HL-60/S4 (cell line): ENCODE measurements around the gene TOB2.
"Not testable (repeated sequence)": the region's sequence is repeated elsewhere in the genome, so short reads cannot be mapped to it uniquely, and the experiment has no call there.

Source experiments
- in situ Hi-C: fragments of 300-500 bp; cut with MboI; formaldehyde crosslinking; loops from 2 replicates; pipeline ENCODE4 v1.14.3; 2022; ENCODE audit warnings: low sequenced_read_pairs

TOB2 gene

DNA sequence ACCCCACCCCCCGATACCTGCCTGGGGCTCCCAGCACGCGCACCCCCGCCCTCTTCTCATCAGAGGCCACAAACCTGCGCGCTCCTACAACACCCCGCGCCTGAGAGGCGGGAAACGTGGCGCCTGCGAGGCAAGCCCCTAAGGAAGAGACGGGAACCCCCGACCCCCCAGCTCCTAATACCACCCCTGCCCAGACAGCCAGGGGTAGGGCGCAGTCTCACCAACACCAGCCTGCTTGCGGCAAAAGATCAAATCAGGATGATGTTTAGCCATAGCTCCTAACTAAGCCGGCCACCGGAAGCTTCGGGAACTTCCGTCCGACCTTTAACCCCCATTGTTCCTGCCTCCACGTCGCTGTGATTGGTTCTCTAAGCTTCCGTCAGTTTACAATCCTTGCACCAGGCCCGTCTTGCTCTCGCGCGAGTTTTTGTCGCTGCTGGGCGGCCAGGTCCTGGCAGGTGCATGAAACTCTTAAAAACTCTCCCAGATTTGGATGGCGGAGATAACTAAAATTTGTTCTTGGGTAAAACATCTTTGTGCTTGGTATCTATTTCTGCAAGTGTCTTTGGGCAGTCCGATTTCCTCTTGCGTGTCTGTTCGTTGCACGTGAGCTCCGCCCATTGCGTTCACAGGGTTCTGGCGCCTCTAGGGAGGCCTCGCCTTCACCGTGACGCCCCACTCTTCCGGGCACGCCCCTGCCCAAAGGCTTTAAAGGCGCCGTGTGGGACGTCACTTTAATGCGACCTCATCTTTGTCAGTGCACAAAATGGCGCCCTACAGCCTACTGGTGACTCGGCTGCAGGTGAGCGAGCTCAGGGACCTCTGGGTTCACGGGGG is 22.0 kb upstream of the TOB2 start, which contains the start of the genes ACO2 and PHF5A:
TSS of gene ACO2 (plus strand) at position 737 of the 837 bp plus-strand sequence. CDS start at position 767, 30 bp downstream.
TSS of gene PHF5A (minus strand) at position 312 of the 837 bp plus-strand sequence. CDS start at position 273, 39 bp downstream.
- in situ Hi-C loops, result no loop called here

DNA sequence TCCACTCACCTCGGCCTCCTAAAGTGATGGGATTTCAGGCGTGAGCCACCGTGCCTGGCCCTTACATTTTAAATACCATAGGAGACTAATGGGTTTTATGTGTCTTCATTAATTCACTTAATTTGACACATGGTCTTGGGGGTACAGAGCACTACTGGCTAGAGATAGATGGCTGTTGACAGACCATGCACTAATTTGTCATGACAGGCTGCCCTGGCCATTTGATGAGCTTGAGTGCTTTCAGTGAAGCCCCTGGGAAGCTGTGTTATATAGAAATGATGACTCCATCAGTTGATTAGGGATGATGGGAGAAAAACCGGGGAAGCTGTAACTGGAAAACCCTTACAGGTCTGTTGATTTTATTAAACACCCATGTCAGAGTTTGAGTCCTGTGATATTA is 15.3 kb upstream of the TOB2 start:
- in situ Hi-C loops, result no loop called here

DNA sequence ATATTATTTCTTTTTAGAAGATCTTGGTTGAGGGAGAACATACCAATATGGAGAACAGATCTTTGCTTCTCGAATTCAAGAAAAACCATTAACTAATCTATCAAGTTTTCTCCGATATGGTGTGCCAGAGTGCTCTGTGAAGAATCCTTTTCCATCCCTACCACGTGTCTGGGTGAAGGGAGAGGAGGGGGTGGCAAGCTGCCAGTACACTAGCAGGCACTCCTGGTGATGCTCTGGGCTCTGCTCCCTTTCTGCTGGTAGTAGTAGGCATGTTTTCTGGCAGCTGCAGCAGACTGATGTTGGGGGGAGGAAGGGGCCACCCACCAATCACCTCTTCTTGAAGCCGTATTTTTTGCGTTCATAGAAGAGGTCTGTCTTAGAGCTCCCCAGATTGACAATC is 13.5 kb upstream of the TOB2 start:
- in situ Hi-C loops, result not testable (repeated sequence)

DNA sequence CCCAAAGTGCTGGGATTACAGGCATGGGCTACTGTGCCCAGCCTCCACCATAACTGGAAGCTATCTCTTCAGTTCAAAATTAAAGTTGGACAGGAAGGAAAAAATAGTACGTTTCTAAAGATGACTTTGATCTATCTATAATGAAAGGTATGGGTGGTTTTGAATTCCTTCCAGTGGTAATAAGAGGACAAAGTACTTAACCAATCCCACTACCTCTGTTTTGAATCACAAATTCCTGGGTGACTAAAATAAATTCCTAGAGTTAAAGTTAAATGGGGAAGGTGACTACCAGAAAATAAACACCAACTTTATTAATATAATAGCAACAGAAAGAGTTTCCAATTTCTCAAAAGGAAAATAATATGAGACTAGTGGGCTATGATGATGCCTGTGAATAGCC is 12.8 kb upstream of the TOB2 start:
- in situ Hi-C loops, result no loop called here

DNA sequence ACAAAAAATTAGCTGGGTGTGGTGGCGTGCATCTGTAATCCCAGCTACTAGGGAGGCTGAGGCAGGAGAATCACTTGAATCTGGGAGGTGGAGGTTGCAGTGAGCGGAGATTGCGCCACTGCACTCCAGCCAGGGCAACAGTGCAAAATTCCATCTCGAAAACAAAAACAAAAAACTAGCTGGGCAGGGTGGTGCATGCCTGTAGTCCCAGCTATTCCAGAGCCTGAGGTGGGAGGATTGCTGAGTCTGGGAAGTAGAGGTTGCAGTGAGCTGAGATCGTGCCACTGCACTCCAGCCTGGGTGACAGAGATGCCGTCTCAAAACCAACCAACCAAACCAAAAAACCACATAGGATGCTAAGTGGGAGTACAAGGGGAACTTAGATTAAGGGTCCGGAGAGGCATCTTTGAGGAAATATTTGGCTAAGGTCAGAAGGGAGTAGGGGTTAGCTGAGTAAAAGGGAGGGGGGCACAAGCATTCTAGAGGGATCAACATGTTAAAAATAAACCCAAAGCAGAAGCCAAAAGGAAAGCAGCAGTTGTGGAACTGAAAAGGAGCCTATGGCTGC is 11.6 kb upstream of the TOB2 start:
- in situ Hi-C loops, result no loop called here

DNA sequence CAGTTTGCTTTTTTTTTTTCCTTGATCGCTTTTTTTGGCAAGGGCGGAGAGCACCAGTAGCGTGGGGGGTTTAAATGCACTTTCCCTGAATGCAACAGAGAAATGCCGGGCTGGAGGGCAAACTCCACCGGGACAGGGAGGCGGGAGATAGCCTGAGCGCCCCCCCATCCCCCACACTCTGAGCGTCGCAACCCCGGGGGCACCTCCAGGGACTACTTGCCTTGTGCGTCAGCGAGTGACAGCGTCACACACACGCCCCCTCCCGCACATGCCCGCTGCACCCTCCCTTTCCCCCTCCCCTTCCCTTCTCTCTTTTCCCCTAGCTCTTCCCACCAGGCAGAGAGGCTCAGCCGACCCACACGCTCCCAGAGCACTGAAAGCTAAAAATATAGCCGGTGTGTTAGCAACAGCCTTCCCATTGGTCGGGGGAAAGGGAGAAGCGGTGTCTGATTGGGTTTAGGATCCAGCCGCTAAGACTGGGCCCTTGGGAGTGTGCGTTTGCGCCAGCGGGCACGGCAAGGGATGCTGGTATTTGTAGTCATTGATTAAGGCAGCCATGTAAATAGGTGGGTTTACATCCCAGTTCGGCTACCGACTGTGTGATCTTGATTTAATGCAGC is 1.7 kb upstream of the TOB2 start:
- in situ Hi-C loops, result no loop called here

DNA sequence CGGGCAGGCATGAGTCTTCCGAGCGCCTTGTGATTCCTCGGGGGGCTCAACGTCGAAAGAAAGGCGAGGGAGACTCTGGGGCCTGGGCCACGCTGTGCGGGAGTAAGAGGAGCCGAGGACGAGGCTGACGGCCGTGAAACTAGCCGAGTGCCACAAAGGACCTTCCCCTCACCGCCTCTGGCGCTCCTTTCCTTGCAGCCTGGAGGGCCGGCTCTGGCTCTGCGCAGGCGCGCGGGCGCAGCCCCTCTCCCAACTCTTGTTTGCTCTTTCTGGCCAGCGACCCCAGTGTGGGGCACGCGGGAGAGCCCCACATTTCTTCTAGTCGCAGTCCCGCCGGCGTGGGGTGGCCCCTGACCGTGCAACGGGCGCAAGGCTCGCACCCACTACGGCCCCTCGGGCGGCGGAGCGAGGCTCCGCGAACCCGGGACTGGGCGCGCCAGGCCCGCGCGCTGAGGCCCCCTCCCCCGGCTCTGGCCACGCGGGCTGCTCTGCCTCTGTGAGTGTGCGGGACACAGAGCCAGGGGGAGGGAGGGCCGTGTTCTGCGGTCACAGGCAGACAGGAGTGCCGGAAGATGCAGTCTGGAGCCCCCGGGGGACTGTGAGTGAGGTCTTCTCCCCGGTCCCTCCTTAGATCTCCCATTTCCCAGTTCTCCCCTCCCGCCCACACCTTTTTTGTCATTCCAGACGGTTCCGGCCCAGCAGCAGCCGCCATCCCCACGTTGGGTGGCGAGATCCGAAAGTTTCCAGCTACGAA is 1.0 kb upstream of the TOB2 start:
- in situ Hi-C loops, result no loop called here

DNA sequence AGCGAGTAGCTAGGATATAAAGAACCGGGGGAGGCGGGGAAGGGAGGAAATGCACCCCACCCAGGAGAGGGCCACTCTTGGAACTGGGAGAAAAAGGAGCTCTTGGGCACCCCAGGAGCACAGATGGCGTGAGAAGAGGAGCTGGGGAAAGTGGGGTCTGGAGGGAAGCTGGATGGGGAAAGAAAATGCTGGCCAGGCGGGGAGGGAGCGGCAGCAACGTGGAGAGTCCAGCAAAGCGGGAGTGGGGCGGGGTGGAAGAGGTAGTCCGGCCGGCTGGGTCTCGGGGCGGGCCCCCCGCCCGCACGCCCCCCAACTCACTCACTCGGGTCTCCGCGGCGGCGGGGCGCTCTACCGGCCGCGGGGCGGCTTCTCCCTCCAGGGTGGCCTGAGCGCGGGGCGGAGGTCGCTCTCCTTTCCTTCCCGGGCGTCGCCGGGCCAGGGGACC is 522 bp downstream of the TOB2 start:
- in situ Hi-C loops, result no loop called here

DNA sequence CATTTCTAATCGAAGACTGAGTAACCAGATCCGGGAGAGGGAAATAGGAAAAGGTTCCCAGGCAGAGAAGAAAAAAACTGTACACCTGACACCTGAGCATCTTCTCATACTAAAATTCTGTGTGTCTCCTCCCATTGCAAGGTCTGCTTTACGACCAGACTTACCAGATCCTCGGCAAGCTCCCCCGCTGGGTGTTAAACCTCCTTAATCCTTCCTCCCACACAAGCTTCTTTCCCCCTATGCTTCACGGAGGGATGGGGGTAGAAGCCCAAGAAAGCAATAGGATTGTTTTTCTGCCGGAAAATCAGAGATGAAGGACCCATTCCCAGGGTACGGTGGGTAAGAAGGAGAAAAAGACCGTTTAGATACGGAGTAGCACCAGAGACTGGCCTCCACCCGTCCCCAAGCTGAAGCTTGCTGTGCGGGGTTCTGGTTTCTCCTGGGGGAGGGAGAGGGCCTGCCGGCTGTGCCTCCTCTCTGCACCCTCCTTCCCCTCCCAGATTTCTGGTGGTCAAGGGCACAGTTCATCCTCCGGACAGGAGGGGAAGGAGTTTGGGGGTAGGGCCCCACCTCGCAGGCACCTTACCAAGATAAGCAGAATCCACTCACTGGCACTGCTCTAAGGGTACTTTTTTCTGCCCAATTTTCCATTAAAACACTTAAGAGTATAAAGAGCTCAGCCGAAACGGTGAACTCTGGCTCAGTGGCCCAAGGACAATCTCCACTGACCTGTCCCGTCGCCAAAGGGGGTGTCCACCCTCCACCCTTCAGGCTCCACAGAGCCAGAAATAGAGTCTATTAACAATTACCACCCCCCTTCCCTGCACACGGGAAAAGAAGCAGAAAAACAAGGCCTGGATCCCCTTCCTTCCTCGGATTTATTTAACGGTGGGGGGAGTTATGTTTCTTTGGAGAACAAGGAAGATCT is 1.2 kb downstream of the TOB2 start:
- in situ Hi-C loops, result no loop called here

DNA sequence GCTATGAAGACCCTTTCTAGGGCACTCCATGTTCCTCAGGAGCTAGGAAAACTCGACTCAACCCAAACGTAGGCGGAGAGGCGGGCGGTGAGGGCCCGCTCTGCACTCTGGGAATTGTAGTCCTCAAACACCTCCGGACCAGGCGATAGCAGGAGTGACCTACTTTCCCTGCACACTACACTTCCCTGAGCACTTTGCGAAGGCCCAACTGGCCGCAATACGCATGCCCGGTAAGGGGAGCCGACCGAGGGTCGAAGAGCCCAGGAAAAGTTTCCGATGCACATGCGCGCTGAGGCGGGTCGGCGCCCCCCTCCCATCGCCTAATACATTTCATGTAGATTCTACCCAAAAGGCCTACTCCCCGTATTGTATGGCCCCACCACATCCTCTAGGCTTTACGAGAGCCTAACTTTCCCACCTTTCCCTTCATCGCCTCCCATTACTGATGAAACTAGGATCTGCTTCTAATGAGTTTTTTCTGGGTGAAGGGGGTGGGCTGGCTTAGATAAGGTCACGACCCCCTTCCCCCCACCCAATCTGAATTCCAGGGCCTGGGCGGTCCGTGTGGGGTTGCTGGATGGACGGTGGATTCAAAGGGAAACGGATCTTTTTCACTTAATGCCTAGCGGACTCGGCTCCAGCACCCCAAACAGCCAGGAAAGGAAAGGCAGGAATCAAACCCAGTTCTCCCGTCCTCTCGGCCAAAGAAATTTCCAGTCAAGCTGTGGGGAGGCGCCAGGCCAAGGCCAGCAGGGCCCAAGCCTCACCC is 2.1 kb downstream of the TOB2 start:
- in situ Hi-C loops, result no loop called here

DNA sequence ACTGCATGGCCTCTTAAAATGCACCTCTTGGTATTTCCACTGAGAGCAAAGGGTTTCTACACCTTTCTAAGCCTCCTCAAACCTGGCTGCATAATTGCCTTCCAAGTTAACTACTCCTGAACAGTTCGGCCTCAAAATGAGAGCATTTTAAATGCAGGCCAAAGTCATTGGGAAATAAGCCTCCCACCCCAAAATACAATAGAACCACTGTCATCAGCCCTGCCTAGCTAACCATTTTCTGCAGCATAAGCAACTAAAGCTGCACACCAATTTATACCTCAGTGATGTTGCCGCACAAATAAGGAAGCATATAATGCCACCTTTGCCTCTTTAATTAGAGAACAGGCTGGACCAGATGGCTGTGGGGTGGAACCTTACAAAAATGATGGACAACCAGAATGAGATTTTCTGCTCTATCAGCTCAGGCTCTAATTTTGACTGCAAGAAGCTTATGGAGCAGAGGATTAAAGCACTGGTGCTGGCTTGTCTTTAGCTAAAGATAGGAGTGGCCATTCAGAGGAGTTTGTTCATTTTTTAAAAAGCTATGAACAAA is 4.3 kb downstream of the TOB2 start:
- in situ Hi-C loops, result no loop called here

DNA sequence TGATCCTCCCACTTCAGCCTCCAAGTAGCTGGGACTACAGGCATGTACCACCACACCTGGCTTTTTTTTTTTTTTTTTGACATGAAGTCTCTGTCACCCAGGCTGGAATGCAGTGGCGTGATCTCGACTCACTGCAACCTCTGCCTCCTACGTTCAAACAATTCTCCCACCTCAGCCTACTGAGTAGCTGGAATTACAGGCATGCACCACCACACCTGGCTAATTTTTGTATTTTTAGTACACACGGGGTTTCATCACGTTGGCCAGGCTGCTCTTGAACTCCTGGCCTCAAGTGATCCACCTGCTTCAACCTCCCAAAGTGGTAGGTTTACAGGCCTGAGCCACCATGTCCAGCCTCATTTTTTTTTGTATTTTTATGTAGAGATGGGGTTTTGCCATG is 6.1 kb downstream of the TOB2 start:
- in situ Hi-C loops, result not testable (repeated sequence)

DNA sequence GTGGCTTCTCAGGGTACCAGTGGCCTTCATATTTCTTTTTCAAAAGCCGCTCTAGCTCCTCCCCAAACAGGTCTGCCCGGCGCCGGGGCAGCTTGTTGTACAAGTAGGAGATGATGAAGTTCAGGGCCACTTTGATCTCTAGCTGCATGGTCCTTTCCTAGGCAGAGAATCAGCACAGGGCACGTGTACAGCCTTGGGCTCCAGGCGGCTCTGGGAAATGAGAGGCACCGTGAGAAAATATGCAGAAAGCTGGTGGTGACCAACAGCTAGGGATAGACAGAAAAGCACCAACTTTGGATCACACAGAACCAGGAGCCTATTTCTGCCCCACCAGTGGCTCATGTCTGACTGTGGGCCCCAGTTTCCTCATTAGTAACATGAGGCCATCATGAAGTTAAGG is 9.4 kb downstream of the TOB2 start:
- in situ Hi-C loops, result no loop called here

DNA sequence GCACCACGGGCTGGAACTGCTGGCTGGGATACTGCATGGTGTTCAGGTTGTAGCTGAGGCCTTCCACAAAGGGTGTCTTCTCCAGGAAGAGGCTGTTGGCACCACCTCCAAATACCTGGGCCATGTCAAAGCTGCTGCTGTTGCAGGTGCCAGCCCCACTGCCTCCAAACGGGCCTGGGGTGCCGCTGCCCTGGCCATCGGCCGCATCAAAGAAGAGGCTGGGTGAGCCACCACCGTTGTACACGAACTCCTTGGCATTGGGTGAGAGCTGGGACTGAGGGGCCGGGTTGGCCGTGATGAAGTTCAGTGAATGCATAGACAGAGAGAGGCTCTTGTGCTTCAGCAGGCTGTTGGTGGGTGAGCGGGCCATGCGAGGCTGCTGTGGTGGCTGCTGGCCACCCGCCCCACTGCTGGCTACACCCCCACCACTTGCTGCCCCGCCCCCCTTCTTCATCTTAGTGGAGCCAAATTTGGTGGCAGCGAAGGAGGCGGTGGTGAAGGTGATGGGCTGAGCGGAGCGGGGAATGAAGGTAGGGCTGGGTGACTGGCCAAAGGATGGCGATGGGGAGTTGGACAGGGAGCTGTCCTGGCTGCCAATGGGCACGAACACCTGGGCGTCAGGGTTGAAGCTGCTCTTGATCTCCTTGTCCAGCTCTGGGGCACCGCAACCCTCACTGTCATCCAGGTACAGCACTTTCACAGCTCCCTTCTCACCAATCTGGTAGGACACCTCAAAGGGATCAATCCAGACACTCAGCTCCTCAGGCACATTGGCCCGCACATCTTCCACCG is 10.1 kb downstream of the TOB2 start:
- in situ Hi-C loops, result no loop called here

DNA sequence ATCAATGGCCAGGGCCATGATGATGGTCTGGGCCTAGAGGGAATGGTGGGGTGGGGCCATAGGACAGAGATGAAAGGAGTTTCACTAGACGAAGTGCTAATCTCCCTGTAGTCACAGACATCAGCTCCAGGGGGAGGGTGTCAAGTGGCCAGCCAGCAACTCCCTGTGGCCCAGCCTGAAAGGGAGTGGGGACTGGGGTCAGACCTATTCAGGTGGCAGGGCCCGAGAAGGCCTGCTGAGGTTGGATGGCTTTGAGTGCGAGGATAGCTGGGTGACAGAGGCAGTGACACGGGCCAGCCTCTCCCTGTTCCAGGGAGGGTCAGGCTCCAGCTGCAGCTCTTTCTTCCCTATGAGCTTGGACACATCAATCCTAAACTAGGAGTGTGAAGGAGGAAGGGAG is 11.0 kb downstream of the TOB2 start:
- in situ Hi-C loops, result no loop called here

DNA sequence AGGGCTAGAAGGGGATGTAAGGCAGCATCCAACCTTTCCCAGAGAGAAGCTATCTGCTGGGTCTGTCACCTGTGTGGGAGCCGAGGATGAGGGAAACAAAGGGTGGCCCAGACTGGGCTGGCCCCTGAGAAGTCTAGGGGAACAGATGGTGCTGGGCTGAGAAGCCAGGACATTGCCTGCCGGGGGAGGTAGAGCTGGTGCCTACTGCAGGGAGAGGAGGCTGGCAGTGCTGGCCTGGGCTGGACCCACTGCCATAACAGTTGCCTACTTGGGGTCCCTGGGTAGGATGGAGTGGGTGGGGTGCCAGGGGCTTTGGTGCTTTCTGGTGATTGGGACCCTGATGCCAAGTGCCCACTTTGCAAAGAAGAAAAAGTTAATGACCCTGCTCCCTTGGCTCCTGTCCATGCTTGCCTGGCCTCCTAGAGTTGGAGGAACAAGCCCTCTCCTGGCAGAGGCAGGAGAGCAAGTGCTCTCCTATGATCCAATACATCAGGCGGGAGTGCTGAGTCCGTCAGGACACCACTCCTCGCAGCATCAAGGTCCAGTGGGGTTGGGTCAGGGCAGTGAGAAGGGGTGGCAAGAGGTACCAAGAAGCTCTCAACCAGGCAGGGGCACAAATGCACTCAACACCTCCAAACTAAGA is 12.1 kb downstream of the TOB2 start:
- in situ Hi-C loops, result not testable (repeated sequence)

DNA sequence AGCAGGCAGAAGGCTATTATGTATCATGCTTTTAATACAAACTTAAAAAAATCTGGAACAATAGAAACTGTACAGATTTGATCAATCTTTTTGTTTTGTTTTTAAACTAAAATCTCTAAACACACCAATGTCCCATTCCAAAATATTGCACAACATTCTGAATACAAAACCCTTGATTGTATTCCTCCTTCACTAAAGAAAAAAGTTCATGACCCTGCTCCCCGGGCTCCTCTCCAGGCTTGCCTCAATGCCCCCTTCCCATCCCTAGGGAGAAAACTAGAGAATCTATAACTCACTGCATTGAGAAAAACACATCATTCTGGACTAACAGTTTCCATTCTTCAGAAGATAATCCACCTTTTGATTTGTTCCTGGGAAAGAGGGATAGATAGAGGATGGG is 13.1 kb downstream of the TOB2 start:
- in situ Hi-C loops, result not testable (repeated sequence)

DNA sequence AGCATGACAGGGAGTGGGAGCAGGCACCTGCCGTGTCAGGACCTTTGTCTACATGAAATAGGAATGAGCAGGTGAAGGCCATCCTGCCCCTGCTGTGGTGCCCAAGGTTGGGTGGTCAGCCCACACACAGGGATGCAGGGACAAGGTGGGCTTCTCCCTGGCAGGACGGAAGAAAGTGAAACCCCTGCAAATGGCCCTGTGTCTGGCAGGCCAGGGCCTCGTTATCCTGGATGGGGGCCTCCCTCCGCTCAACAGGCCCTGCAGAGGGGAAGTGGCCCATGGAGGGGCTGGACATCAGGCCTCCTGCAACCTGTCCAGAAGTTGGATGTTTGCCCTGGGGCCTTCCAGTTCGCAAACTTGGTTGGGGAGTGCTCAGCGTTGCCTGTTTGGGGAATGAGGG is 14.9 kb downstream of the TOB2 start:
- in situ Hi-C loops, result no loop called here
